ENCODE results near the gene ZNF185.

DNA sequence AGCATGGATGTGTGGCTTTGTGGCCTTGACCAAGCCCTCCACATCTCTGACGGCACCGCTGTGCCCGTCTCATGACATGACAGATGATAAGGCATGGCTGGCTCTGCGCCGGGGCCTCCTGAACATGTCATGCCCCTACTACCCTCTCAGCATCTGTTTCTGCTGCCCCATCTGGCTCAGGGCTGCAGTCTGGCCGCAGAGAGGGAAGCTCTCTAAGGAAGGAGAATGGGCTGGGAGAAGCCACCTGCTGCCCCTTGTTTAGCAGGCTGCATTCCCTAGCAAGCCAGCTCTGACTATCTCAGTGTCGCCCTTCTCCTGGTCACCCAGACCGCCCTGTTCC is 7.2 kb downstream of the ZNF185 start:
- TF ChIP-seq EZH2phosphoT487 (IDR thresholded peaks at IDR 0.05; ENCODE audit: borderline replicate concordance) (no peak), TCF7L2 (IDR thresholded peaks at IDR 0.05; ENCODE audit: borderline replicate concordance, extremely low read depth, insufficient read depth, insufficient read length) (no peak), POLR2A (IDR thresholded peaks at IDR 0.05; ENCODE audit: borderline replicate concordance, extremely low read depth, insufficient read depth, insufficient read length) (no peak), RAD21 (IDR thresholded peaks at IDR 0.05; ENCODE audit: low read depth) (no peak), EZH2 (IDR thresholded peaks at IDR 0.05) (no peak), SIN3A (IDR thresholded peaks at IDR 0.05; ENCODE audit: low read depth) (no peak)
- TF ChIP-seq, protein P1, sequence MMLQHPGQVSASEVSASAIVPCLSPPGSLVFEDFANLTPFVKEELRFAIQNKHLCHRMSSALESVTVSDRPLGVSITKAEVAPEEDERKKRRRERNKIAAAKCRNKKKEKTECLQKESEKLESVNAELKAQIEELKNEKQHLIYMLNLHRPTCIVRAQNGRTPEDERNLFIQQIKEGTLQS (IDR thresholded peaks at IDR 0.05), result no peak
- TF ChIP-seq, protein P2, sequence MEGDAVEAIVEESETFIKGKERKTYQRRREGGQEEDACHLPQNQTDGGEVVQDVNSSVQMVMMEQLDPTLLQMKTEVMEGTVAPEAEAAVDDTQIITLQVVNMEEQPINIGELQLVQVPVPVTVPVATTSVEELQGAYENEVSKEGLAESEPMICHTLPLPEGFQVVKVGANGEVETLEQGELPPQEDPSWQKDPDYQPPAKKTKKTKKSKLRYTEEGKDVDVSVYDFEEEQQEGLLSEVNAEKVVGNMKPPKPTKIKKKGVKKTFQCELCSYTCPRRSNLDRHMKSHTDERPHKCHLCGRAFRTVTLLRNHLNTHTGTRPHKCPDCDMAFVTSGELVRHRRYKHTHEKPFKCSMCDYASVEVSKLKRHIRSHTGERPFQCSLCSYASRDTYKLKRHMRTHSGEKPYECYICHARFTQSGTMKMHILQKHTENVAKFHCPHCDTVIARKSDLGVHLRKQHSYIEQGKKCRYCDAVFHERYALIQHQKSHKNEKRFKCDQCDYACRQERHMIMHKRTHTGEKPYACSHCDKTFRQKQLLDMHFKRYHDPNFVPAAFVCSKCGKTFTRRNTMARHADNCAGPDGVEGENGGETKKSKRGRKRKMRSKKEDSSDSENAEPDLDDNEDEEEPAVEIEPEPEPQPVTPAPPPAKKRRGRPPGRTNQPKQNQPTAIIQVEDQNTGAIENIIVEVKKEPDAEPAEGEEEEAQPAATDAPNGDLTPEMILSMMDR (IDR thresholded peaks at IDR 0.05 in 2 of 3, conservative IDR thresholded peaks at IDR 0.05 in 1 of 3; ENCODE audit: borderline replicate concordance in 1 of 3, insufficient read depth in 1 of 3, low read depth in 2 of 3, low read length in 2 of 3), result no peak
- TF ChIP-seq, protein P3, sequence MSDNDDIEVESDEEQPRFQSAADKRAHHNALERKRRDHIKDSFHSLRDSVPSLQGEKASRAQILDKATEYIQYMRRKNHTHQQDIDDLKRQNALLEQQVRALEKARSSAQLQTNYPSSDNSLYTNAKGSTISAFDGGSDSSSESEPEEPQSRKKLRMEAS (IDR thresholded peaks at IDR 0.05), result no peak

All from HCT116 (cell line).